NCI-H524 treated with DMSO at 0.1 percent for 48 hours (cell line): ENCODE results near the gene CLMN.
"Not testable (repeated sequence)": the region's sequence is repeated elsewhere in the genome, so short reads cannot be mapped to it uniquely, and the experiment has no call there.

Source experiments
- DNase-seq: peaks from one replicate; lab custom pipeline; 2025; lab: John Stamatoyannopoulos, UW

Gene CLMN

GRCh38 chr14:95164506-95164905 is 155.2 kb downstream of the CLMN start:
- DNase-seq: no peak

- DNase-seq: no peak
Observed at GRCh38 chr14:95163666-95164065, 156.0 kb downstream of the CLMN start.

DNA sequence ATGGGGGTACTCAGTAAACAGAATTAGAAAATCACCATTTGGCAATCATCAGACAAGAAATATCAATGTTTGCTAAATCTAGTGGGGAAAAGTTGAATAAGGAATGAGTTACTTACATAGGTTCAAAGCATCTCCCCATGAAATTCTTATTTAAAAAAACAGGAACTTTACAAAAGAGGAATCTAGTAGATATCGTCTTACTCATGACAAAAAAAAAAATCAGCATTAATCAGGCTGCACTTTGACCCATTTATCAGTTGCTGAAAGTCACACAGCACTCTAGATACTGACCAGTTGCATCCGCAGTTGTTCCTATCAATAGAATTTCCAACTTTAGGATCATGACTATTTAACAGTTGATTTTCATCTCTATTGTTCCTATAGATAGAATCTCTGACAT is 156.6 kb downstream of the CLMN start:
- DNase-seq: no peak

GRCh38 chr14:95162641-95163040 is 157.1 kb downstream of the CLMN start:
- no peak for DNase-seq

DNA sequence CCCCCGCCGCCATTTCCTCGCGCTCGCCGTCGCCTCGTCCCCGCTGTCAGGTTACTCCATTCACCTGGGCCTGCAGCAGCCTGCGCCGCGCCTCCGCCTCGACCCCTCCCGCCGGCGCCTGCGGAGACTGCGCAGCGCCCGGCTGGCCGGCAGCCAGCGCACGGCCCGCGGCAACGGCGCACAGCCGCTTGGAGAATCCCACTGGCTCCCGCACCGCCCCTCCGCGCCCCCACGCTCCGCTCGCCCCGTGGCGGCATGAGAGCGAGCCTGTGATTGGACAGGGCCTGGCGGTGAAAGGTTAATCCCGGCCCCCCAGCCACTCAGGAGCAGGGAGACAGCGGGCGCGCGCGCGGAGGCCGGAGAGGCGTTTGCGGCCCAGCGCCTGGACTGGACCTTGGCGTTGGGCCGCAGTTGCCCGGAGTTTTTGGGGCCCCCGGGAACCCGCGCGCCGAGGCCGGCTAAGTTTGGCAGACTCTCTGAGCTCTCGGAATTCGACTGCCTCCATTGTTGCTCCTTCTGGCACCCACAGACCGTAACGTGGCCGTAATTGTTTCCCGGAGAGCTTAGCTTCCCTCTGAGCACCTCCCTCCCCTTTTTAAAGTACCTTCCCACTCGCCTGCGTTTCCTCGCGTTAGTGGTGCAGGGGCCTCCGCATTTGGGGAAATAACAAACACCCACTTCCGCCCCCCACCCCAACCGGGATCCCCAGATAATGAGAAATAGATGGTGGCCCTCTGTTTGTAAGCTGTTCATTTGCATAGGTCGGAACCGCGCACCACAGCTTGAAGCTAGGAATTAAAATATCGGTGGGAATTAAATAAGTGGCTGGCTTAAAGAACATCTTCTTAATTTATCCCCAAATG is 162.2 kb downstream of the CLMN start, which contains the start of gene DICER1:
TSS of gene DICER1 (minus strand) at position 203 of the 863 bp plus-strand sequence. CDS start 24,071 bp downstream, outside the sequence.
- peak; percentile 73 for DNase-seq

GRCh38 chr14:95157048-95157326 is 162.7 kb downstream of the CLMN start:
- DNase-seq: no peak

DNA sequence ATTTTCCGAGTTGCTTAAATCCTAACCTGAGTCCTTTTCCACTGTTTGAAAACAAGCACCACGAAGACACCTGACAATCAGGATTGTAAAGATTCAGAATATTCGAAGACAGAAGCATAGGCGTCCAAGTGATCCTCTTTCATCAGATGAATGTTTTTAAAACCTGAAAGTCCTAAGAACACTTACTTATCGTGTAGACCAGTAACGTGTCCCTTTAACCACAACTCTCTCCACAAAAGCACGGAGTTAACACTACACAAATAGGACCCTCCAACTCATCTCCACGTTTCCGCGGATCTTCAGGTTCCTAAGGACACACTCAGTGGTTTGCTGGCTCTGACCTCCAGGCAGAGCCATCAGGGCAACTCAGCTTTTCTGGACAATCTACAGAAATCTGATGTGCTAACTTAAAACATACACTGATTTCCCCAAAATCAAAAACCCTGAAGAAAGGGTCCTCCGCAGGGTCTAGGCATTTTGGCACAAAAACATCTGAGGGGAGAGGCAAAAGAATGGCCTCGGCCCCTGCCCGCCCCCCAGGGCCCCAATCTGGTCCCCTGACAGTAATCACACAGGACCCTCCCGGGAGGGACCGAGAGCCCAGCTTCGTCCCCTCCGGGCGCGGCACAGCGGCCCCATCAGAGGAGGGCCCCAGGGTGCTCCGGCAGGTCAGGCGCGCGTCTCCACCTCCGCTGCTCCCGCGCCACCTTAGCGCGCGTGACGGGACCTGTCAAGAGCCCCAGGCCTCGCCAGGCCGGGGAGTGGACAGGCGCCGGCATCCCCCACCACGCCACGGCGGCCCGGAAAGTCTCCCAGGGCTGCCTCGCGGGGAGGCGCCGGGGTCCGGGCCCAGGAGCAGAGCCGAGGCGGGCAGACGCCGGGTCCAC is 163.3 kb downstream of the CLMN start:
- no peak for DNase-seq

GRCh38 chr14:95155045-95155444 is 164.7 kb downstream of the CLMN start:
- DNase-seq: no peak

DNA sequence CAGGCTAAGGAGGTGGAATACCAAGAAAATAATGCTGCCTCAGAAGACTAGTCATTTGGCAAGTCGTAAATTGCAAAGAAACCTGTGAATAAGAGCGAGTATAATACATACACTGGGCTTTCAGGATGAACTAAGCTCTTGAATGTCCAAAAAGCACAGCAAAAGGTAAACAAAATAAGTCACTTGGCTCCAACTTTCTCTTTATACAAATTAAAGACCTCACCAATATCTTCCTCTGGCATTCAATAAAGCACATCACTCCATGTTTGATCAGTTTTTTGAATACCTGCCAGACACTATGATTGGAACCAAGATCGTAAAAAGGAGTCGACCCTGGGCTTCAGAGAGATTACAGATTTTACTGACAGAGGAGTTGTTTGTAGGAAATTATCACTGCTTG is 165.8 kb downstream of the CLMN start:
- DNase-seq: no peak

- no peak for DNase-seq
Observed at GRCh38 chr14:95151561-95151960, 168.1 kb downstream of the CLMN start.

DNA sequence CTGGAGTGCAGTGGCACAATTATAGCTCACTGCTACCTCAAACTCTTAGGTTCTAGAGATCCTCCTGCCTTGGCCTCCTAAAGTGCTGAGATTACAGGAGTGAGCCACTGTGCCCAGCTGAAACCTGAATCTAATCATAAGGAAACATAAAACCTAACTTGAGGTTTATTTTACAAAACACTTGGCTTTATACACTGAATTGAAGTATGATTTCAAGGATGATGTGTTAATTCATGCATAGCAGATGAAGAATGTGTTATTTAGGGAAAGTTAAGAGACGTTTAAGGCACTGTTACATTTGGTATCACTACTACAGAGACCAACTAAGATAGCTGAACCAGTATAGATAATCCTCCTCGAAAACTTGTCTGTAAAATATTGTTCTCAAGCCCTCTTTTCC is 168.8 kb downstream of the CLMN start:
- no peak for DNase-seq

DNA sequence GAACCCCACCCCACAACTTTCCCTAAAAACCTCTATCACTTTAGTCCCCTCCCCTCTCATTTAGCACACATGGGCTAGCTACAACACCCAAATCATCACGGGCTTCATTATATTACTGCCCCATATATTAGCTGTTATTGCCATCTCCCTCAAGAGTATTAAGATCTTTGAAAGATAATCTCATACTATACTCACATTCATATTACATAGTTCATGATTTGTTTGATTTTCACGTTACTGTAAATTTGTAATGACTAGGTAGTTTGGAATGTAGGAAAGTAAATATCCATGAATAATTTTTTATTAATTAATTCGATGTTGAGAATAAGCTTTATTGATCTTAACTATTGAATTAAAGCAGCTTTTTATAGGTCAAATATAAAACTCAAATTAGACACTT is 170.3 kb downstream of the CLMN start:
- no peak for DNase-seq

GRCh38 chr14:95147597-95147996 is 172.1 kb downstream of the CLMN start:
- DNase-seq: no peak

- no peak for DNase-seq
Observed at GRCh38 chr14:95146079-95146771, 173.5 kb downstream of the CLMN start.

- DNase-seq: no peak
Observed at GRCh38 chr14:95144849-95145248, 174.9 kb downstream of the CLMN start.

- DNase-seq: no peak
Observed at GRCh38 chr14:95143808-95144620, 175.7 kb downstream of the CLMN start.

DNA sequence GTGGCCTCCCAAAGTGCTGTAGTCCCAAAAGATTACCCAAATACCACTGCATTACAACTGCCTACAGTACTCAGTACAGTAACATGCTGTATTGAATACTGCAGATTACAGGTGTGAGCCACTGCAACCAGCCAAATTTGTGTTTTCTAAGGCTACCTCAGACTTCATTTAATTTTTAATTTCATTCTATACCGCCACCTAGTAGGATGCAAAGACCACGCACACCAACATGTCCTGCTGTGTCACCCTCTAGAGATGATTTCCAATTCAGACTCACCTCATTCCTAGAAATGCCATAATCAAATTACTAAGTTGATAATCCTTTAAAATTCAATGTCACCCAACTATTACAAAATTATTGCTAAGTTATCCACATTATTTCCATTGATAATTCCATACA is 177.5 kb downstream of the CLMN start:
- no peak for DNase-seq

GRCh38 chr14:95141684-95142083 is 178.0 kb downstream of the CLMN start:
- DNase-seq: no peak

DNA sequence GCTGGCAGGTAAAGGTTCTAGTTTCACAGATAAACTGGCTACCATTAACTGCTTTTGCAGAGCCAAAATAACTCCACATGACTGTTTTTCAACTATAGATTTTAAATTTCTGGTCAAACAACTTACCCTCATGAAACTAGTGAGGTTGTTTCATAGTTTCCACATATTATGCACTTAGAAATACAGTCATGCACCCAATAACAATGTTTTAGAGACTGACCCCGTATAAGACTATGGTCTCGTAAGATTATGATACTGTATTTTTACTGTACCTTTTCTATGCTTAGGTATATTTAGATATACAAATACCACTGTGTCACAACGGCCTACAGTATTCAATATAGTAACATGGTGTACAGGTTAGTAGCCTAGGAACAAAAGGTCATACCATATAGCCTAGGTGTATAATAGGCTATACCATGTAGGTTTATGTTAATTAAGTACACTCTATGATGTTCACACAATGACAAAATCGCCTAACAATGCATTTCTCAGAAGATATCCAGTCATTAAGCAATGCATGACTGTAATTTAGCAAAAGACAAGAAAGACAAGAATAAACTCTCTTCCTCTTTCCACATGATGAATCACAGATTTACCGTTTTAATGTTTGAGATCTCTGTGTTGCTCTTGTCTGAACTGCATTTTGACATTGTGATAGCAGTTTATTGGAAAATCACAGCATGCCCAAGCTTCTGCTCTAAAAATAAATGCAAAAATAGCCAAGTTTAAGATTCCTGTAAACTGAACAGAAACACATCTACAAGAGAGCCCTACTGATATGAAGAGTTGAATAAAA is 179.4 kb downstream of the CLMN start:
- no peak for DNase-seq

DNA sequence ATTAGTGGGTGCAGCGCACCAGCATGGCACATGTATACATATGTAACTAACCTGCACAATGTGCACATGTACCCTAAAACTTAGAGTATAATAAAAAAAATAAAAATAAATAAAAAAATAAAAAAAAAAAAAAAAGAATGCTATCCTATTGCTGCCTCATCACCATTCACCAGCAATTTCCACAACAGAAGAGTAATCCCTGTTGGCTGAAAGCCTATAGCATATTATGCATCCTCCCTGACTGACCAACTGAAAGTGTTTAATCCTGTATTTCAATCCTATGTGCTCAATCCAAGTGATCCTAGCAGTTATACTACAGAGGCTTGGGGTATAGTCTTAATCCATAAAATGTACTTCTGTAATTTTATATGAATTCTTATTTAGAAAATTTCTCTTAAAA is 180.8 kb downstream of the CLMN start:
- no peak for DNase-seq

- DNase-seq: not testable (repeated sequence)
Observed at GRCh38 chr14:95138455-95138854, 181.3 kb downstream of the CLMN start.
